Endothelial cell of umbilical vein (primary cell): ENCODE results near the gene ZFYVE28.

Experiments
- EZH2 ChIP-seq: IDR thresholded peaks from 2 replicates; pipeline ENCODE4 v1.6.1; 2012; ENCODE audit warnings: borderline replicate concordance, low read depth, mild to moderate bottlenecking, moderate library complexity, low read length, inconsistent platforms; ENCODE audit not compliant: severe bottlenecking
- POLR2AphosphoS5 ChIP-seq: IDR thresholded peaks from 2 replicates; pipeline ENCODE4 v1.6.1; 2012; ENCODE audit warnings: low read depth, mild to moderate bottlenecking, control low read depth, low read length, moderate library complexity; ENCODE audit not compliant: insufficient read depth
- TF ChIP-seq, protein P1 (sequence below), 2 donors: IDR thresholded peaks; 1 replicate in 1 of 2; 2 replicates in 1 of 2; pipeline ENCODE4 v1.5.1; 2011; ENCODE audit warnings: low read length in 2 of 2, mild to moderate bottlenecking in 2 of 2, moderate library complexity in 2 of 2, control low read depth in 1 of 2, inconsistent platforms in 1 of 2, low read depth in 1 of 2; ENCODE audit not compliant: insufficient read depth in 1 of 2; ENCODE audit errors: extremely low read depth in 1 of 2

- TF ChIP-seq EZH2 (no peak), POLR2AphosphoS5 (no peak)
- TF ChIP-seq, protein P1, sequence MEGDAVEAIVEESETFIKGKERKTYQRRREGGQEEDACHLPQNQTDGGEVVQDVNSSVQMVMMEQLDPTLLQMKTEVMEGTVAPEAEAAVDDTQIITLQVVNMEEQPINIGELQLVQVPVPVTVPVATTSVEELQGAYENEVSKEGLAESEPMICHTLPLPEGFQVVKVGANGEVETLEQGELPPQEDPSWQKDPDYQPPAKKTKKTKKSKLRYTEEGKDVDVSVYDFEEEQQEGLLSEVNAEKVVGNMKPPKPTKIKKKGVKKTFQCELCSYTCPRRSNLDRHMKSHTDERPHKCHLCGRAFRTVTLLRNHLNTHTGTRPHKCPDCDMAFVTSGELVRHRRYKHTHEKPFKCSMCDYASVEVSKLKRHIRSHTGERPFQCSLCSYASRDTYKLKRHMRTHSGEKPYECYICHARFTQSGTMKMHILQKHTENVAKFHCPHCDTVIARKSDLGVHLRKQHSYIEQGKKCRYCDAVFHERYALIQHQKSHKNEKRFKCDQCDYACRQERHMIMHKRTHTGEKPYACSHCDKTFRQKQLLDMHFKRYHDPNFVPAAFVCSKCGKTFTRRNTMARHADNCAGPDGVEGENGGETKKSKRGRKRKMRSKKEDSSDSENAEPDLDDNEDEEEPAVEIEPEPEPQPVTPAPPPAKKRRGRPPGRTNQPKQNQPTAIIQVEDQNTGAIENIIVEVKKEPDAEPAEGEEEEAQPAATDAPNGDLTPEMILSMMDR (IDR thresholded peaks at IDR 0.05; ENCODE audit: extremely low read depth in 1 of 2, insufficient read depth in 1 of 2, low read depth in 1 of 2, low read length in 2 of 2) = no peak
Measured at GRCh38 chr4:2451821-2452785, 33.7 kb upstream of the ZFYVE28 start.
